ENCODE results near the gene SERPINE2.

DNA sequence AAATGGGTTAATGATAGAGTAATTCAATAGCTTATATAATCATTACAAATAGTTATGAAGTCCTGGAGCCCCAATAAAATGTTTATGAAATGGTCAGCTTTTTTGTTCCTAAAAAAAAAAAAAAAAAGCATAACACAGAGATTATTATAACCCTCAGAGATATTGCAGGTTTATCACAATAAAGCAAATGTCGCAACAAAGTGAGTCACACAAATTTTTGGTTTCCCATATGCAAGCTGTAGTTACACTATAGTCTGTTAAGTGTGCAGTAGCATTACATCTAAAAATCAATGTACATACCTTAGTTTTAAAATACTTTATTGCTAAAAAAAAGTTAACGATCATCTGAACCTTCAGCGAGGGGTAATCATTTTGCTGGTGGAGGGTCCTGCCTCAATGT, 114.0 kb downstream of the SERPINE2 start:
- TF ChIP-seq POLR2A (IDR thresholded peaks at IDR 0.05): no peak
- TF ChIP-seq, protein P1, sequence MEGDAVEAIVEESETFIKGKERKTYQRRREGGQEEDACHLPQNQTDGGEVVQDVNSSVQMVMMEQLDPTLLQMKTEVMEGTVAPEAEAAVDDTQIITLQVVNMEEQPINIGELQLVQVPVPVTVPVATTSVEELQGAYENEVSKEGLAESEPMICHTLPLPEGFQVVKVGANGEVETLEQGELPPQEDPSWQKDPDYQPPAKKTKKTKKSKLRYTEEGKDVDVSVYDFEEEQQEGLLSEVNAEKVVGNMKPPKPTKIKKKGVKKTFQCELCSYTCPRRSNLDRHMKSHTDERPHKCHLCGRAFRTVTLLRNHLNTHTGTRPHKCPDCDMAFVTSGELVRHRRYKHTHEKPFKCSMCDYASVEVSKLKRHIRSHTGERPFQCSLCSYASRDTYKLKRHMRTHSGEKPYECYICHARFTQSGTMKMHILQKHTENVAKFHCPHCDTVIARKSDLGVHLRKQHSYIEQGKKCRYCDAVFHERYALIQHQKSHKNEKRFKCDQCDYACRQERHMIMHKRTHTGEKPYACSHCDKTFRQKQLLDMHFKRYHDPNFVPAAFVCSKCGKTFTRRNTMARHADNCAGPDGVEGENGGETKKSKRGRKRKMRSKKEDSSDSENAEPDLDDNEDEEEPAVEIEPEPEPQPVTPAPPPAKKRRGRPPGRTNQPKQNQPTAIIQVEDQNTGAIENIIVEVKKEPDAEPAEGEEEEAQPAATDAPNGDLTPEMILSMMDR (IDR thresholded peaks at IDR 0.05): no peak
